ENCODE data around the gene KPNA4.

Gene KPNA4

GRCh38 chr3:160449636-160450598 lies 115.5 kb downstream of the KPNA4 start, which contains the start of gene TRIM59:
Gene TRIM59 (minus strand): TSS chr3:160449786. CDS start chr3:160439183, 10,603 bp downstream.
- peak; percentile 97 for DNase-seq

- DNase-seq: peak; percentile 80
These were observed 116.3 kb downstream of the KPNA4 start for GRCh38 chr3:160448845-160449635.

- peak; percentile 70 for DNase-seq
These were observed 117.8 kb downstream of the KPNA4 start for GRCh38 chr3:160447544-160447943.

- DNase-seq: no peak
These were observed 118.8 kb downstream of the KPNA4 start for GRCh38 chr3:160446522-160447056.

GRCh38 chr3:160445854-160446253 lies 119.5 kb downstream of the KPNA4 start:
- no peak for DNase-seq

Data from hematopoietic multipotent progenitor cell treated with erythropoietin and hydrocortisone succinate and interleukin-3 and kit ligand, for 8 days (in vitro differentiated cells).